Measurements from ENCODE around the gene SH3PXD2B. TPM values are rescaled to one million over a fixed set of nuclear protein-coding genes. Genes with fewer than 3 reads are reported as not detected.

The SH3PXD2B gene
- total RNA-seq, 1 experiment from 2014 or later: 27.5 TPM

DNA sequence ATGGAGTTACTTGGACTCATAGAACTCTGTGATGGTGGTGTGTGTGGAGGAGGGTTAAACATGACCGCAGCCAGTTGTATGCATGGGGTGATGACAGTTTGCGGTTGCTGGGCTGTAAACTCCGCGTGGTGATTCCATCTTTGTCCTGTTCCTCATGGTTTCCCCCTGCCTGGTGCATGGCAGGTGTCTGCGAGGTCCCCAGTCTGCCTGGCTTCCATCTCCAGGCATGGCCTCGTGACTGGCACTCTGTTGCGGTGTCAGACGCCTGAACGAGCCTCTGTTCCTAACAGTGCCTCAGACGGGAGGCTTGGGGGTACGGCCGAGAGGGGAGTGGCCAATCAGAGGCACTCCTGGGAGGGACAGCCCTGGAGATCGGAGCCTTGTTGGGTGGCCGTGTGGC is 33.9 kb upstream of the SH3PXD2B start:
- Histone ChIP-seq H4K20me1 (ENCODE audit: insufficient read depth) (no peaks in the 10 kb centered on the region), H3K27me3 (ENCODE audit: insufficient read depth, low read length) (no peaks in the 10 kb centered on the region), H3K36me3 (ENCODE audit: control insufficient read depth in 1 of 2, insufficient read depth in 2 of 2, low read length in 2 of 2) (no peaks in the 10 kb centered on the region), H3K27ac (ENCODE audit: low read depth, low read length) (no peak overlapping the region), H2AFZ (ENCODE audit: low read depth, low read length, poor library complexity, severe bottlenecking) (no peak overlapping the region), H3K9me2 (ENCODE audit: insufficient read depth) (no peaks in the 10 kb centered on the region), H3K9ac (ENCODE audit: low read length) (no peak overlapping the region), H3K9me3 (ENCODE audit: control insufficient read depth in 1 of 2, insufficient read depth in 1 of 2, low read depth in 1 of 2, low read length in 2 of 2) (no peaks in the 10 kb centered on the region), H3K4me1 (ENCODE audit: control insufficient read depth in 1 of 2, insufficient read depth in 2 of 2, low read length in 2 of 2) (no peaks in the 10 kb centered on the region), H3K4me2 (ENCODE audit: low read length) (no peak overlapping the region), H3K79me2 (ENCODE audit: insufficient read depth, low read length) (no peaks in the 10 kb centered on the region), H3K4me3 (replicated peaks in 1 of 2; ENCODE audit: low read depth in 1 of 2, low read length in 2 of 2) (no peak overlapping the region)
- intact Hi-C loops (cut with micrococcal nuclease): no loop called here
- ATAC-seq (no peak), DNase-seq (ENCODE audit: low read depth, low spot score) (no peak)
- TF ChIP-seq YY1 (IDR thresholded peaks at IDR 0.05; ENCODE audit: extremely low read depth, insufficient replicate concordance, low read depth, low read length): no peak
- TF ChIP-seq, protein P1, sequence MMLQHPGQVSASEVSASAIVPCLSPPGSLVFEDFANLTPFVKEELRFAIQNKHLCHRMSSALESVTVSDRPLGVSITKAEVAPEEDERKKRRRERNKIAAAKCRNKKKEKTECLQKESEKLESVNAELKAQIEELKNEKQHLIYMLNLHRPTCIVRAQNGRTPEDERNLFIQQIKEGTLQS (IDR thresholded peaks at IDR 0.05): no peak
- no peak for TF ChIP-seq TCF7L2 (IDR thresholded peaks at IDR 0.05; ENCODE audit: borderline replicate concordance, extremely low read depth, insufficient read depth, insufficient read length)
- no peak for TF ChIP-seq FOSL1 (IDR thresholded peaks at IDR 0.05; ENCODE audit: low read depth)
- no peak for TF ChIP-seq JUND (IDR thresholded peaks at IDR 0.05)
- TF ChIP-seq EGR1 (IDR thresholded peaks at IDR 0.05; ENCODE audit: low read depth): no peak
- TF ChIP-seq SIN3A (IDR thresholded peaks at IDR 0.05; ENCODE audit: low read depth): no peak
- TF ChIP-seq POLR2A (IDR thresholded peaks at IDR 0.05; ENCODE audit: borderline replicate concordance, extremely low read depth, insufficient read depth, insufficient read length): no peak
- no peak for TF ChIP-seq SP1 (IDR thresholded peaks at IDR 0.05; ENCODE audit: low read depth)
- ChIA-PET RAD21 (ENCODE audit: low non-redundant PET in 1 of 2, low total read pairs in 2 of 2, uncharacterized antibody in 2 of 2, unreplicated experiment in 2 of 2) (no interaction called here), CTCF (no interaction called here), POLR2A (no interaction called here)
- no TSS peak for BruUV-seq (replicated peaks)

DNA sequence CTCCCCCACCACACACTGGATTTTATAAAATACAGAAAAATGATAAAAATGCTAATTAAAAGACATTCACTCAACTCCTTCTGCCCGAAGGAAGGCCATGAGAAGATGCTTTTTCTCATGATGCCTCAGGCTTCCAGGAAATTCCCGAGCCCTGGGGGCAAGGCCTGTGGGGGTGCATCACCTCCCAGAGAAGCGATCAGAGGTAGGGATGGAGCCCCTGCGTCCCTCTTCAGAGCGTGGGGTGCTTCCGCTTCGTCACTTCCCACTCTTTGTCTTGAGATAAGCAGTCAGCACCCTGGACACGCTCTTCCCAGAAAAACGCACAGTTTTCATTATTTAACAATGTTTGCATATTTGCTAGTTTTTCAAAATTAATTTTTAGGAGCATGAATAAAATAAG is 33.3 kb upstream of the SH3PXD2B start:
- Histone ChIP-seq H2AFZ (ENCODE audit: low read depth, low read length, poor library complexity, severe bottlenecking) (no peak overlapping the region), H3K9me3 (ENCODE audit: control insufficient read depth in 1 of 2, insufficient read depth in 1 of 2, low read depth in 1 of 2, low read length in 2 of 2) (no peaks in the 10 kb centered on the region), H3K9ac (ENCODE audit: low read length) (no peak overlapping the region), H3K27ac (ENCODE audit: low read depth, low read length) (no peak overlapping the region), H3K36me3 (ENCODE audit: control insufficient read depth in 1 of 2, insufficient read depth in 2 of 2, low read length in 2 of 2) (no peaks in the 10 kb centered on the region), H3K27me3 (ENCODE audit: insufficient read depth, low read length) (no peaks in the 10 kb centered on the region), H3K79me2 (ENCODE audit: insufficient read depth, low read length) (no peaks in the 10 kb centered on the region), H4K20me1 (ENCODE audit: insufficient read depth) (no peaks in the 10 kb centered on the region), H3K4me3 (replicated peaks in 1 of 2; ENCODE audit: low read depth in 1 of 2, low read length in 2 of 2) (no peak overlapping the region), H3K4me1 (ENCODE audit: control insufficient read depth in 1 of 2, insufficient read depth in 2 of 2, low read length in 2 of 2) (no peaks in the 10 kb centered on the region), H3K9me2 (ENCODE audit: insufficient read depth) (no peaks in the 10 kb centered on the region), H3K4me2 (ENCODE audit: low read length) (no peak overlapping the region)
- TF ChIP-seq, protein P1 (IDR thresholded peaks at IDR 0.05): no peak
- no peak for TF ChIP-seq FOSL1 (IDR thresholded peaks at IDR 0.05; ENCODE audit: low read depth)
- TF ChIP-seq TCF7L2 (IDR thresholded peaks at IDR 0.05; ENCODE audit: borderline replicate concordance, extremely low read depth, insufficient read depth, insufficient read length): no peak
- no peak for TF ChIP-seq POLR2AphosphoS5 (IDR thresholded peaks at IDR 0.05; ENCODE audit: low read depth, low read length)
- TF ChIP-seq, protein P2, sequence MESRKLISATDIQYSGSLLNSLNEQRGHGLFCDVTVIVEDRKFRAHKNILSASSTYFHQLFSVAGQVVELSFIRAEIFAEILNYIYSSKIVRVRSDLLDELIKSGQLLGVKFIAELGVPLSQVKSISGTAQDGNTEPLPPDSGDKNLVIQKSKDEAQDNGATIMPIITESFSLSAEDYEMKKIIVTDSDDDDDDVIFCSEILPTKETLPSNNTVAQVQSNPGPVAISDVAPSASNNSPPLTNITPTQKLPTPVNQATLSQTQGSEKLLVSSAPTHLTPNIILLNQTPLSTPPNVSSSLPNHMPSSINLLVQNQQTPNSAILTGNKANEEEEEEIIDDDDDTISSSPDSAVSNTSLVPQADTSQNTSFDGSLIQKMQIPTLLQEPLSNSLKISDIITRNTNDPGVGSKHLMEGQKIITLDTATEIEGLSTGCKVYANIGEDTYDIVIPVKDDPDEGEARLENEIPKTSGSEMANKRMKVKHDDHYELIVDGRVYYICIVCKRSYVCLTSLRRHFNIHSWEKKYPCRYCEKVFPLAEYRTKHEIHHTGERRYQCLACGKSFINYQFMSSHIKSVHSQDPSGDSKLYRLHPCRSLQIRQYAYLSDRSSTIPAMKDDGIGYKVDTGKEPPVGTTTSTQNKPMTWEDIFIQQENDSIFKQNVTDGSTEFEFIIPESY (IDR thresholded peaks at IDR 0.05; ENCODE audit: extremely low read depth, insufficient replicate concordance, low read length): no peak
- no peak for TF ChIP-seq YY1 (IDR thresholded peaks at IDR 0.05; ENCODE audit: extremely low read depth, insufficient replicate concordance, low read depth, low read length)
- TF ChIP-seq EZH2phosphoT487 (IDR thresholded peaks at IDR 0.05; ENCODE audit: borderline replicate concordance): no peak
- TF ChIP-seq RAD21 (IDR thresholded peaks at IDR 0.05; ENCODE audit: low read depth): no peak
- no peak for TF ChIP-seq EGR1 (IDR thresholded peaks at IDR 0.05; ENCODE audit: low read depth)
- TF ChIP-seq EZH2 (IDR thresholded peaks at IDR 0.05): no peak
- TF ChIP-seq JUND (IDR thresholded peaks at IDR 0.05): no peak
- no peak for TF ChIP-seq SRF (IDR thresholded peaks at IDR 0.05; ENCODE audit: low read depth)
- TF ChIP-seq ELF1 (IDR thresholded peaks at IDR 0.05; ENCODE audit: borderline replicate concordance, low read depth): no peak
- no peak for TF ChIP-seq SP1 (IDR thresholded peaks at IDR 0.05; ENCODE audit: low read depth)
- no peak for TF ChIP-seq ZNF274 (IDR thresholded peaks at IDR 0.05; ENCODE audit: low read depth, low read length)
- BruUV-seq (replicated peaks): no TSS peak
- CTCF ChIA-PET: no interaction called here
- intact Hi-C loops (cut with micrococcal nuclease): no loop called here
- POLR2A ChIA-PET: no interaction called here
- RAD21 ChIA-PET (ENCODE audit: low non-redundant PET in 1 of 2, low total read pairs in 2 of 2, uncharacterized antibody in 2 of 2, unreplicated experiment in 2 of 2): no interaction called here
- DNase-seq (ENCODE audit: low read depth, low spot score) (no peak), ATAC-seq (no peak)

All from HCT116 (cell line).